ENCODE results near the gene ABHD14A.

The ABHD14A gene

DNA sequence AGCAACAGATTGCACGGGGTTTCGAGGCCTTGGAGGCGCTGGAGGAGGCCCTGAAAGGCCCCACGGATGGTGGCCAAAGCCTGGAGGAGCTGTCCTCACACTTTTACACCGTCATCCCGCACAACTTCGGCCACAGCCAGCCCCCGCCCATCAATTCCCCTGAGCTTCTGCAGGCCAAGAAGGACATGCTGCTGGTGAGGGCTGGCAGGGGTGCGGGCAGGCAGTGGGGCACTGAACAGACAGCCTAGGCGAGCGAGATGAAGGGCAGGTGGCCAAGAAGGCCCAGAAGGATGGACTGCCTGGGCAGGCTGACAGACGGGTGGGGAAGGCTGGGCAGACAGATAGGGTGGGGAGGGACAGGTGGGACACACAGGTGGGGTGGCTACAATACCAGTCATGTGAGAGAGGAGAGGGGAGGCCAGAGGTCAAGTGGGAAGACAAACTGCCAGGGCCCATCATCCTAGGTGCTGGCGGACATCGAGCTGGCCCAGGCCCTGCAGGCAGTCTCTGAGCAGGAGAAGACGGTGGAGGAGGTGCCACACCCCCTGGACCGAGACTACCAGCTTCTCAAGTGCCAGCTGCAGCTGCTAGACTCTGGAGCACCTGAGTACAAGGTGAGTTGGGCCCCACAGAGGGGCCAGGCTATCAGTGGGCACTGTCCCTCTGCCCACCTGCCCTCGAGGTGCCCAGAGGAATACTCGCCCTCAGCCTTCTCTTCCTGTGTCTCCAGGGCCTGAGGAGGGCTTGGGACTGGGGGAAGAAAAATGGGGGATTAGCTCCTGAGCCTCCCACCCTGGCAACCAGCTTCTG is 29.6 kb upstream of the ABHD14A start:
- H3K4me3 ChIP-seq (ENCODE audit: low read depth, low read length) = no peak overlapping the region
- no peak for TF ChIP-seq CTCF (IDR thresholded peaks at IDR 0.05; ENCODE audit: insufficient read depth, low read length, missing control alignments)
- no peak for DNase-seq (ENCODE audit: low read depth, low spot score)
- CTCF ChIA-PET = interaction anchor here (0.7 to 2.4 kb wide), 8 partner anchors 9 to 199 kb away, joined by 3 to 14 read pairs (median 4); partner anchors contain the start of gene ABHD14B
- POLR2A ChIA-PET = no interaction called here

DNA sequence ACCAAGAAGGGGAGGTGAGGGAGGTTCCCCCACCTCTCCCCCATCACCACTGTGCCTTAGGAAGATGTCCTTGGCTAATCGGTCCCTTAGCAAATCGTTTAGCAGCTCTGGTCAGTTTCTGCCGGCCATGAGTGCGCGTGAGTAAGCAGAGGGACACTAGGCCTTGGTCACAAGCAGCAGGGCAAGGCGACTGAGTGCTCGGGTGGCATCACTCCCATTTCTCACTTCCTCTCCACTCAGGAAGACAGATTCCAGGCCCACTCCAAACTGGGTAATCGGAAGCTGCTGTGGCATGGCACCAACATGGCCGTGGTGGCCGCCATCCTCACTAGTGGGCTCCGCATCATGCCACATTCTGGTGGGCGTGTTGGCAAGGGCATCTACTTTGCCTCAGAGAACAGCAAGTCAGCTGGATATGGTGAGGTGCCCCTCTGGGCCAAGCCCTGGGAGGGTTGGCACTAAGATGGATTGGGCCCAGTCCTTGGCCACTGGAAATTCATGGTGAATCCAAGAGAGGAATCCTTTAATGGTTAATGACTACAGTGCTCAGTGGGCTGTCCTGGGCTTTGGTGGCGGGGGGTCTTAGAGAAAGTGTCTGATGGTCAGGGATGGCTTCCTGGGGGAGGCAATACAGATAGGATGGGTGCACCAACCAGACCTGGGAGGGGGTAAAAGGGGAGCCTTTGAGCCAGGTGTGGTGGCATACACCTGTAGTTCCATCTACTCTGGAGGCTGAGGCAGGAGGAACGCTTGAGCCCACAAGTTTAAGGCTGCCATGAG is 28.7 kb upstream of the ABHD14A start:
- ChIA-PET POLR2A (no interaction called here), CTCF (interaction anchor here (0.6 to 2.0 kb wide), 3 partner anchors 20 to 58 kb away, joined by 3 to 14 read pairs (median 4); partner anchors contain the start of gene ABHD14B)
- no peak for DNase-seq (ENCODE audit: low read depth, low spot score)
- TF ChIP-seq CTCF (IDR thresholded peaks at IDR 0.05; ENCODE audit: insufficient read depth, low read length, missing control alignments) = no peak
- H3K4me3 ChIP-seq (ENCODE audit: low read depth, low read length) = no peak overlapping the region

GRCh38 chr3:51946796-51947195 is 28.1 kb upstream of the ABHD14A start:
- no peak for DNase-seq (ENCODE audit: low read depth, low spot score)
- no peak for TF ChIP-seq CTCF (IDR thresholded peaks at IDR 0.05; ENCODE audit: insufficient read depth, low read length, missing control alignments)
- CTCF ChIA-PET = interaction anchor here (0.6 to 4.2 kb wide), 3 partner anchors 19 to 57 kb away, joined by 3 to 23 read pairs (median 4); partner anchors contain the start of genes ABHD14A and ABHD14B
- POLR2A ChIA-PET = no interaction called here
- no peak overlapping the region for H3K4me3 ChIP-seq (ENCODE audit: low read depth, low read length)

DNA sequence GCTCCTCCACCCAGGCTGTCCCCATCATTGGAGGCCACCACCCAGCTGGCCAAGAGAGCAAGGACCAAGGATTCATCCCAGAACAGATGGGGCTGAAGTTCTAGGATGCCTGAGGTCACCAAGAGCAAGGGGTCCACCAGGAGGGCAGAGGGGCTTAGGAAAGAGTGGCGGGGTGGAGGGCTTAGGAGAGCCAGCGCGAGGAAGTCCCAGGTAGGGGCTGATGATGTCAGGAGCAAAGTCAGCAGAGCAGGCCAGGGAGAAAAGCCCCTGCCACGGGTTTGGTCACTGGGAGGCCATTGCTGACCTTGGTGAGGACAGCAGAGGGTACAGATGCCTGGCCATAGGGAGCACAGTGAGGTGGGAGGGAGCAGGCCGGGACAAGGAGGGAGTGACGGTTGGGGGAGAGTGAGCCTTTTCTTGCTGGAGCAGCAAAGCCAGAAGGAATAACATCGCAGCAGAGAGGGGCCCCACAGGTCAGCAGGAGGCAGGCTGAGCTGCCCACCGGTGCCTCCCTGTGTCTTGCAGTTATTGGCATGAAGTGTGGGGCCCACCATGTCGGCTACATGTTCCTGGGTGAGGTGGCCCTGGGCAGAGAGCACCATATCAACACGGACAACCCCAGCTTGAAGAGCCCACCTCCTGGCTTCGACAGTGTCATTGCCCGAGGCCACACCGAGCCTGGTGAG is 27.5 kb upstream of the ABHD14A start:
- ChIA-PET POLR2A (no interaction called here), CTCF (interaction anchor here (4.2 kb wide), 1 partner anchor 27 kb away, joined by 23 read pairs; the partner anchor contains the start of genes ABHD14A and ABHD14B)
- TF ChIP-seq CTCF (IDR thresholded peaks at IDR 0.05; ENCODE audit: insufficient read depth, low read length, missing control alignments) = no peak
- H3K4me3 ChIP-seq (ENCODE audit: low read depth, low read length) = no peak overlapping the region
- DNase-seq (ENCODE audit: low read depth, low spot score) = no peak

GRCh38 chr3:51948016-51948580 is 26.8 kb upstream of the ABHD14A start:
- POLR2A ChIA-PET = no interaction called here
- TF ChIP-seq CTCF (IDR thresholded peaks at IDR 0.05; ENCODE audit: insufficient read depth, low read length, missing control alignments) = no peak

More at GRCh38 chr3:51948016-51948580, 26.8 kb upstream of the ABHD14A start:
- no peak for DNase-seq (ENCODE audit: low read depth, low spot score)
- no peak overlapping the region for H3K4me3 ChIP-seq (ENCODE audit: low read depth, low read length)
- CTCF ChIA-PET = interaction anchor here (0.6 to 4.2 kb wide), 3 partner anchors 18 to 53 kb away, joined by 3 to 23 read pairs (median 3); partner anchors contain the start of genes ABHD14A, ABHD14B and PCBP4
